H9 (cell line): ENCODE measurements around the gene MAGI1. TPM values are rescaled to one million over a fixed set of nuclear protein-coding genes. Genes with fewer than 3 reads are reported as not detected.

ENCODE experiments used
- DNase-seq: peaks from one replicate; pipeline ENCODE4 v3.0.0-alpha.2; 2017
- H2AFZ ChIP-seq: one replicate; pipeline ENCODE4 v1.6.1; 2013; ENCODE audit warnings: mild to moderate bottlenecking, low read length, control low read depth, moderate library complexity
- H2AK5ac ChIP-seq: 2 replicates; pipeline ENCODE4 v1.6.1; 2013; ENCODE audit warnings: low read length, control low read depth, mixed read lengths; ENCODE audit not compliant: insufficient read length
- H2BK120ac ChIP-seq: one replicate; pipeline ENCODE4 v1.6.1; 2013; ENCODE audit warnings: low read depth, mild to moderate bottlenecking, low read length, control low read depth, inconsistent platforms; ENCODE audit not compliant: poor library complexity, severe bottlenecking
- H2BK12ac ChIP-seq: 2 replicates; pipeline ENCODE4 v1.6.1; 2013; ENCODE audit warnings: low read length, control low read depth, mixed read lengths, low read depth; ENCODE audit not compliant: insufficient read length
- H2BK15ac ChIP-seq: 2 replicates; pipeline ENCODE4 v1.6.1; 2013; ENCODE audit warnings: low read depth, low read length, control low read depth
- H2BK20ac ChIP-seq: one replicate; pipeline ENCODE4 v1.6.1; 2013; ENCODE audit warnings: low read depth, mild to moderate bottlenecking, low read length, control low read depth, inconsistent platforms; ENCODE audit not compliant: poor library complexity, severe bottlenecking
- H2BK5ac ChIP-seq: 2 replicates; pipeline ENCODE4 v1.6.1; 2013; ENCODE audit warnings: low read length, control low read depth, mixed read lengths; ENCODE audit not compliant: insufficient read length
- H3K14ac ChIP-seq: 2 replicates; pipeline ENCODE4 v1.6.1; 2013; ENCODE audit warnings: low read length, control low read depth; ENCODE audit not compliant: insufficient read depth
- H3K18ac ChIP-seq: 2 replicates; pipeline ENCODE4 v1.6.1; 2013; ENCODE audit warnings: low read depth, mild to moderate bottlenecking, mixed read lengths, low read length, control low read depth; ENCODE audit not compliant: insufficient read length
- H3K23ac ChIP-seq: 2 replicates; pipeline ENCODE4 v1.6.1; 2013; ENCODE audit warnings: low read length, control low read depth, mixed read lengths, low read depth; ENCODE audit not compliant: insufficient read length
- H3K23me2 ChIP-seq: 2 replicates; pipeline ENCODE4 v1.6.1; 2013; ENCODE audit warnings: low read depth, mild to moderate bottlenecking, mixed read lengths, low read length, control low read depth; ENCODE audit not compliant: insufficient read length, poor library complexity, severe bottlenecking
- H3K27ac ChIP-seq: 2 replicates; pipeline ENCODE4 v1.5.1; 2013; ENCODE audit warnings: low read length, control low read depth, mixed read lengths, low read depth; ENCODE audit not compliant: insufficient read length
- H3K27me3 ChIP-seq: 2 replicates; pipeline ENCODE4 v1.6.1; 2013; ENCODE audit warnings: low read length, control low read depth, inconsistent platforms; ENCODE audit not compliant: insufficient read depth
- H3K4ac ChIP-seq: 2 replicates; pipeline ENCODE4 v1.6.1; 2013; ENCODE audit warnings: low read depth, mild to moderate bottlenecking, control low read depth, inconsistent platforms, low read length, moderate library complexity
- H3K4me1 ChIP-seq: 2 replicates; pipeline ENCODE4 v1.6.1; 2013; ENCODE audit warnings: low read length, control low read depth, inconsistent platforms; ENCODE audit not compliant: insufficient read depth
- H3K4me2 ChIP-seq: 2 replicates; pipeline ENCODE4 v1.6.1; 2013; ENCODE audit warnings: low read length, control low read depth, mixed read lengths; ENCODE audit not compliant: insufficient read length, insufficient read depth
- H3K56ac ChIP-seq: 2 replicates; pipeline ENCODE4 v1.6.1; 2013; ENCODE audit warnings: low read depth, mild to moderate bottlenecking, mixed read lengths, low read length, control low read depth; ENCODE audit not compliant: insufficient read length
- H3K79me1 ChIP-seq: 2 replicates; pipeline ENCODE4 v1.6.1; 2013; ENCODE audit warnings: low read depth, mild to moderate bottlenecking, moderate library complexity, low read length, control low read depth, inconsistent platforms; ENCODE audit not compliant: insufficient read depth, poor library complexity, severe bottlenecking
- H3K79me2 ChIP-seq: 2 replicates; pipeline ENCODE4 v1.6.1; 2013; ENCODE audit warnings: low read length, control low read depth, inconsistent platforms; ENCODE audit not compliant: insufficient read depth
- H3K9ac ChIP-seq: 2 replicates; pipeline ENCODE4 v1.6.1; 2013; ENCODE audit warnings: low read length, control low read depth, mixed read lengths; ENCODE audit not compliant: insufficient read length; ENCODE audit errors: extremely low read depth
- H3K9me3 ChIP-seq: one replicate; pipeline ENCODE4 v1.6.1; 2013; ENCODE audit warnings: low read depth, low read length, inconsistent platforms; ENCODE audit not compliant: control insufficient read depth
- H3T11ph ChIP-seq: one replicate; pipeline ENCODE4 v1.6.1; 2013; ENCODE audit warnings: mild to moderate bottlenecking, low read length, control low read depth, inconsistent platforms
- H4K20me1 ChIP-seq: one replicate; pipeline ENCODE4 v1.6.1; 2013; ENCODE audit not compliant: control insufficient read depth, insufficient read length, insufficient read depth
- H4K5ac ChIP-seq: 2 replicates; pipeline ENCODE4 v1.6.1; 2013; ENCODE audit warnings: low read depth, mild to moderate bottlenecking, mixed read lengths, low read length, control low read depth; ENCODE audit not compliant: insufficient read length
- H4K8ac ChIP-seq: replicated peaks from 2 replicates; pipeline ENCODE4 v1.6.1; 2013; ENCODE audit warnings: low read length, control low read depth, mixed read lengths, low read depth; ENCODE audit not compliant: insufficient read length
- H4K91ac ChIP-seq: 2 replicates; pipeline ENCODE4 v1.6.1; 2013; ENCODE audit warnings: low read depth, mild to moderate bottlenecking, moderate library complexity, mixed read lengths, low read length, control low read depth; ENCODE audit not compliant: insufficient read length
- H3K27ac Mint-ChIP-seq, 3 experiments: 2 replicates in 2 of 3; 3 replicates in 1 of 3; pipeline ENCODE4 v1.8.0; 2020 to 2021; ENCODE audit warnings: mixed read lengths in 3 of 3, mild to moderate bottlenecking in 1 of 3, moderate library complexity in 1 of 3
- H3K27me3 Mint-ChIP-seq: 2 replicates; pipeline ENCODE4 v1.8.0; 2021; ENCODE audit warnings: low read depth, mild to moderate bottlenecking, moderate library complexity, mixed read lengths
- H3K36me3 Mint-ChIP-seq, 3 experiments: 2 replicates in 2 of 3; 3 replicates in 1 of 3; pipeline ENCODE4 v1.8.0; 2020 to 2021; ENCODE audit warnings: low read depth in 3 of 3, mixed read lengths in 3 of 3; ENCODE audit not compliant: insufficient read depth in 1 of 3
- H3K4me1 Mint-ChIP-seq, 2 experiments: 2 replicates each; pipeline ENCODE4 v1.8.0; 2020; ENCODE audit warnings: mixed read lengths in 2 of 2
- H3K4me3 Mint-ChIP-seq, 2 experiments: 2 replicates in 1 of 2; 3 replicates in 1 of 2; pipeline ENCODE4 v1.8.0; 2020 to 2021; ENCODE audit warnings: mild to moderate bottlenecking in 2 of 2, mixed read lengths in 2 of 2, moderate library complexity in 1 of 2
- H3K9me3 Mint-ChIP-seq, 2 experiments: 2 replicates in 1 of 2; 3 replicates in 1 of 2; pipeline ENCODE4 v1.8.0; 2020; ENCODE audit warnings: mild to moderate bottlenecking in 2 of 2, mixed read lengths in 2 of 2, moderate library complexity in 1 of 2
- WGBS: extraction: QIAGEN DNeasy Blood & Tissue Kit; methylation state at CpG from one replicate; pipeline ENCODE4 v1.1.7; 2013; ENCODE audit warnings: missing lambda C conversion rate, low lambda C conversion rate, mixed read lengths; ENCODE audit not compliant: insufficient read length; ENCODE audit errors: extremely low coverage; 5-methylcytosine and 5-hydroxymethylcytosine counted together
- total RNA-seq: library from RNA; stranded (reverse); gene quantifications from 2 replicates; pipeline ENCODE4 v1.2.1, GENCODE V29; 2021
- TF ChIP-seq, protein P1 (sequence below): fragments of 200-600 bp; sonication (generic); conservative IDR thresholded peaks from 3 replicates; pipeline ENCODE4 v1.8.0; 2021; ENCODE audit warnings: antibody characterized with exemption, mild to moderate bottlenecking

MAGI1 gene
- total RNA-seq, 1 experiment from 2014 or later, result 65.7 TPM

DNA sequence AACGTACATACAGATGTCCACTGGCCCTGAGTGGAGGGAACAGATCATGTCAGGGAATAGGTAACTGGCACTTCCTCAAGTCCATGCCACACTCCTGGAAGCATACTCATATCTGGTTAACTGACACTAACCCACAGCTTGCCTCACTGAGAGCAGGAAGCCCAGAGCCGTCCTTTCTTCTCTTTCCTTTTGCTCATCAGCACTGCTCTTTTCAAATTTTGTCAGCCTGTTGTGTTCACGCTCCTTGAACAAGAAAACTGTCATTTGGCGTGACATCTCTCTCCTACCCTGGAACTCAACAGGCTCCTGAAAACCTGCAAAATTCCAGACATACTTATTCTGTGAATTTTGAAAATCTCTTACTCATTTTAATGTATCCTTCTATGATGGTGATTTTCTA is 360.2 kb downstream of the MAGI1 start:
- H4K20me1 ChIP-seq, result no peaks in the 10 kb centered on the region

More for the DNA sequence above, 360.2 kb downstream of the MAGI1 start:
- no peak overlapping the region; a peak in 1 of 7 replicates for H3K27ac Mint-ChIP-seq
- Histone ChIP-seq H4K5ac (no peak overlapping the region), H3K9ac (no peak overlapping the region), H3T11ph (no peak overlapping the region), H3K27ac (no peak overlapping the region), H3K4ac (no peak overlapping the region), H4K91ac (no peak overlapping the region), H4K8ac (no peak overlapping the region), H3K79me1 (no peaks in the 10 kb centered on the region), H3K4me1 (no peaks in the 10 kb centered on the region; the same call in 1 of the 2 replicates), H3K18ac (no peak overlapping the region), H2BK20ac (no peak overlapping the region), H2BK120ac (no peak overlapping the region), H2AK5ac (no peak overlapping the region), H3K23me2 (no peaks in the 10 kb centered on the region), H3K14ac (no peak overlapping the region), H3K23ac (no peak overlapping the region), H2AFZ (no peak overlapping the region), H3K4me2 (no peak overlapping the region), H2BK5ac (no peak overlapping the region), H3K9me3 (no peaks in the 10 kb centered on the region), H3K79me2 (no peaks in the 10 kb centered on the region), H3K27me3 (no peaks in the 10 kb centered on the region), H2BK15ac (no peak overlapping the region), H3K56ac (no peak overlapping the region), H2BK12ac (no peak overlapping the region)
- no CpG with 5 or more reads among the region's 4 CpGs for WGBS
- H3K9me3 Mint-ChIP-seq, result no peaks in the 10 kb centered on the region
- H3K36me3 Mint-ChIP-seq, result no peaks in the 10 kb centered on the region; a peak in 2 of 7 replicates
- peaks cover 28 to 34% of the 10 kb centered on the region in 2 experiments for H3K4me1 Mint-ChIP-seq
- DNase-seq, result no peak
- H3K27me3 Mint-ChIP-seq, result no peaks in the 10 kb centered on the region
- H3K4me3 Mint-ChIP-seq, result no peak overlapping the region
- TF ChIP-seq, protein P1, sequence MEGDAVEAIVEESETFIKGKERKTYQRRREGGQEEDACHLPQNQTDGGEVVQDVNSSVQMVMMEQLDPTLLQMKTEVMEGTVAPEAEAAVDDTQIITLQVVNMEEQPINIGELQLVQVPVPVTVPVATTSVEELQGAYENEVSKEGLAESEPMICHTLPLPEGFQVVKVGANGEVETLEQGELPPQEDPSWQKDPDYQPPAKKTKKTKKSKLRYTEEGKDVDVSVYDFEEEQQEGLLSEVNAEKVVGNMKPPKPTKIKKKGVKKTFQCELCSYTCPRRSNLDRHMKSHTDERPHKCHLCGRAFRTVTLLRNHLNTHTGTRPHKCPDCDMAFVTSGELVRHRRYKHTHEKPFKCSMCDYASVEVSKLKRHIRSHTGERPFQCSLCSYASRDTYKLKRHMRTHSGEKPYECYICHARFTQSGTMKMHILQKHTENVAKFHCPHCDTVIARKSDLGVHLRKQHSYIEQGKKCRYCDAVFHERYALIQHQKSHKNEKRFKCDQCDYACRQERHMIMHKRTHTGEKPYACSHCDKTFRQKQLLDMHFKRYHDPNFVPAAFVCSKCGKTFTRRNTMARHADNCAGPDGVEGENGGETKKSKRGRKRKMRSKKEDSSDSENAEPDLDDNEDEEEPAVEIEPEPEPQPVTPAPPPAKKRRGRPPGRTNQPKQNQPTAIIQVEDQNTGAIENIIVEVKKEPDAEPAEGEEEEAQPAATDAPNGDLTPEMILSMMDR, result no peak
